Caco-2 (cell line): ENCODE results near the gene CLDN19. TPM values are rescaled to one million over a fixed set of nuclear protein-coding genes. Genes with fewer than 3 reads are reported as not detected.

ENCODE experiments used
- BruUV-seq: library from RNA; stranded (reverse); fragments of 400-500 nt; replicated peaks from 2 replicates; lab custom pipeline; 2021; lab: Mats Ljungman, UMichigan
- CTCF ChIA-PET: fragments of 300-600 bp; sonication (Branson Sonifier 250); formaldehyde crosslinking; loops from one replicate; lab custom pipeline; 2022; ENCODE audit warnings: antibody characterized with exemption; lab: Charles Lee
- POLR2A ChIA-PET: fragments of 300-600 bp; sonication (Branson Sonifier 250); formaldehyde crosslinking; loops from one replicate; lab custom pipeline; 2022; ENCODE audit warnings: antibody characterized with exemption; lab: Charles Lee
- DNase-seq, 2 experiments: peaks; one replicate each; pipeline versions ENCODE4 v3.0.0 to v3.0.0-alpha.2; 2020 to 2022
- H3K27me3 ChIP-seq: replicated peaks from 2 replicates; pipeline ENCODE4 v1.6.0; 2011; ENCODE audit warnings: low read length; ENCODE audit not compliant: control insufficient read depth, insufficient read depth
- H3K36me3 ChIP-seq: 2 replicates; pipeline ENCODE4 v1.5.1; 2011; ENCODE audit warnings: low read length; ENCODE audit not compliant: control insufficient read depth, insufficient read depth
- H3K4me1 ChIP-seq: fragments of 250-450 bp; sonication (Bioruptor Pico); 2 replicates; pipeline ENCODE4 v1.5.1; 2020; ENCODE audit warnings: mild to moderate bottlenecking
- H3K4me3 ChIP-seq: 2 replicates; pipeline ENCODE4 v1.5.1; 2011; ENCODE audit warnings: low read depth, mild to moderate bottlenecking, control low read depth, low read length
- H3K9me3 ChIP-seq: fragments of 250-450 bp; sonication (Bioruptor Pico); 2 replicates; pipeline ENCODE4 v1.5.1; 2020; ENCODE audit warnings: mild to moderate bottlenecking, moderate library complexity
- H3K27ac Mint-ChIP-seq: one replicate; pipeline ENCODE4 v1.8.0; 2022; ENCODE audit warnings: mixed read lengths; ENCODE audit not compliant: unreplicated experiment
- H3K27me3 Mint-ChIP-seq: one replicate; pipeline ENCODE4 v1.8.0; 2022; ENCODE audit warnings: mixed read lengths; ENCODE audit not compliant: insufficient read depth, unreplicated experiment
- H3K36me3 Mint-ChIP-seq: one replicate; pipeline ENCODE4 v1.8.0; 2022; ENCODE audit warnings: mild to moderate bottlenecking, mixed read lengths; ENCODE audit not compliant: insufficient read depth, unreplicated experiment
- H3K4me1 Mint-ChIP-seq: one replicate; pipeline ENCODE4 v1.8.0; 2022; ENCODE audit warnings: low read depth, mixed read lengths; ENCODE audit not compliant: unreplicated experiment
- H3K4me3 Mint-ChIP-seq: one replicate; pipeline ENCODE4 v1.8.0; 2022; ENCODE audit warnings: mild to moderate bottlenecking, moderate library complexity, mixed read lengths; ENCODE audit not compliant: unreplicated experiment
- H3K9me3 Mint-ChIP-seq: one replicate; pipeline ENCODE4 v1.8.0; 2022; ENCODE audit warnings: mixed read lengths; ENCODE audit not compliant: unreplicated experiment
- CTCF ChIP-seq, 2 experiments: fragments of 200-600 bp in 1 of 2; IDR thresholded peaks; 1 replicate in 1 of 2; 2 replicates in 1 of 2; pipeline versions ENCODE4 v1.5.1 to v1.8.0; 2011 to 2022; ENCODE audit warnings: antibody characterized with exemption in 1 of 2, control low read depth in 1 of 2, inconsistent platforms in 1 of 2, low read depth in 1 of 2, low read length in 1 of 2, mild to moderate bottlenecking in 1 of 2, moderate library complexity in 1 of 2; ENCODE audit not compliant: insufficient read depth in 1 of 2, severe bottlenecking in 1 of 2, unreplicated experiment in 1 of 2
- intact Hi-C: fragments of 100-400 bp; cut with micrococcal nuclease; formaldehyde crosslinking; loops from one replicate; pipeline ENCODE4 v1.10.0; 2022; ENCODE audit not compliant: unreplicated experiment
- total RNA-seq: library from RNA; stranded (reverse); gene quantifications from 2 replicates; pipeline ENCODE4 v1.2.3, GENCODE V29; 2022

CLDN19 gene
- total RNA-seq, 1 experiment from 2014 or later, result 4.0 TPM

- Mint-ChIP-seq H3K4me1 (no peaks in the 10 kb centered on the region), H3K27me3 (no peaks in the 10 kb centered on the region), H3K36me3 (peaks cover 13% of the 10 kb centered on the region), H3K27ac (peak within 1 kb of the TSS; percentile 80), H3K9me3 (no peaks in the 10 kb centered on the region), H3K4me3 (no peak within 1 kb of the TSS)
- ChIA-PET POLR2A (interaction anchor here (0.5 to 1.5 kb wide), 10 partner anchors 10 to 433 kb away, joined by 3 to 14 read pairs (median 6); partner anchors contain the start of genes CCDC30, PPIH, YBX1 and ZNF691), CTCF (interaction anchor here (0.6 to 2.1 kb wide), 7 partner anchors 10 to 307 kb away, joined by 3 to 19 read pairs (median 5); partner anchors contain the start of gene ZNF691)
- no TSS peak for BruUV-seq
- TF ChIP-seq CTCF (IDR thresholded peaks at IDR 0.05; ENCODE audit: insufficient read depth in 1 of 2, low read depth in 1 of 2, low read length in 1 of 2, severe bottlenecking in 1 of 2, unreplicated experiment in 1 of 2), result no peak
- H3K9me3 ChIP-seq, result no peaks in the 10 kb centered on the region
- H3K36me3 ChIP-seq, result no peaks in the 10 kb centered on the region
- H3K4me1 ChIP-seq, result peaks cover 13% of the 10 kb centered on the region
- no peaks in the 10 kb centered on the region for H3K27me3 ChIP-seq
- H3K4me3 ChIP-seq, result peak within 1 kb of the TSS; percentile 90
- DNase-seq, result peak; percentile 98 to 99
- intact Hi-C loops, result no loop called here
Measured at GRCh38 chr1:42766741-42767509, 26.9 kb upstream of the CLDN19 start, which contains the start of the genes C1orf50 and P3H1. C1orf50 (plus strand) TSS chr1:42767249; CDS start chr1:42767312, 63 bp downstream. P3H1 (minus strand) TSS chr1:42767028; CDS start chr1:42766971, 57 bp downstream.

DNA sequence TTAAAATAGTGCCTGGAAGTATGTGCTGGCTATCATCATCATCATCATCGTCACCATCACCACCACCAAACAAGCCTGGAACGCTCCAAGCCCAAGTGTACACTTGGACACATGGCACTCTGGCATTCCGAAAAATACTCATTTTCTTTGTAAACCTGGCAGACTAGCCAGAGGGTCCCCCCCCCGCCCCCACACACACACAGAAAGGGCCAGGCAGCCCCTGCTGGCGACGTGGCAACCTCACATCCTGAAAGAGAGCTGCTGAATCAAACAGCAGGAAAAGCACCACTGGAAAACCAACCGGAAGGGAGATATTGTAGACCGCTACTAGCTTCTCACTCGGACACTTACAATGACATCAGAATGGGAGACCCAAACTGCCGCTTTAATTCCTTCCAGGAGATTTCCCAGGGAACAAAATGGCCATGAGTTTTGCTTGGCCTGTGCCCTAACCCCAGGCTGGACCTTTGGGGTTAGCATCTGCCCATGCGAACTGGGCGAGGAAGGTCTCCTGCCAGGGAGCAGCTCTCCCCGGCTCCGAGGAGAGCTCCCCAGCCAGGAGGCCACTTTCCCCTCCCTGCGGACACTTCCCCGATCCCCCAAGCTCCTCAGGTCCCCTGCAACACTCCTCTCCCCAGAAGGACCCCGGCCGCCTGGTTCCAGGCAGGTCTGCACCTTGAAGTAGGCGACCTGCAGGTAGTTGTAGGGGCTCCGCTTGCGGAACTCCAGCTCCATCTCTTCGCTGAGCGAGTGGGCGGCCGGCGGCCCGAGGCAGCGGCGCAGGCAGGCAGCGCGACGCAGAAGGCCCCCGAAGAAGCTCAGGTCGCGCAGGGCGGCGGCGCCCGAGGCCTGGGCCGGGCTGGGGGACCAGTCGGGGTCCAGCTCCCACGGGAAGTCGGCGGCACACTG is 26.1 kb upstream of the CLDN19 start:
- Histone ChIP-seq H3K9me3 (no peaks in the 10 kb centered on the region), H3K27me3 (no peaks in the 10 kb centered on the region), H3K4me1 (peaks cover 13% of the 10 kb centered on the region), H3K36me3 (no peaks in the 10 kb centered on the region), H3K4me3 (peak overlapping the region; percentile 76)
- Mint-ChIP-seq H3K4me1 (no peaks in the 10 kb centered on the region), H3K9me3 (no peaks in the 10 kb centered on the region), H3K36me3 (peaks cover 13% of the 10 kb centered on the region), H3K27me3 (no peaks in the 10 kb centered on the region), H3K4me3 (no peak overlapping the region), H3K27ac (no peak overlapping the region)
- TF ChIP-seq CTCF (IDR thresholded peaks at IDR 0.05; ENCODE audit: insufficient read depth in 1 of 2, low read depth in 1 of 2, low read length in 1 of 2, severe bottlenecking in 1 of 2, unreplicated experiment in 1 of 2), result peak; percentile 26 to 56
- BruUV-seq, result TSS peak; percentile 45
- intact Hi-C loops, result no loop called here
- peak in 1 of 2 experiments; percentile 40 for DNase-seq
- CTCF ChIA-PET, result interaction anchor here (0.5 to 2.1 kb wide), 12 partner anchors 9 to 307 kb away, joined by 3 to 19 read pairs (median 4); partner anchors contain the start of gene ZNF691
- POLR2A ChIA-PET, result interaction anchor here (0.6 to 1.5 kb wide), 9 partner anchors 9 to 432 kb away, joined by 3 to 14 read pairs (median 6); partner anchors contain the start of genes CCDC30, PPIH, YBX1 and ZNF691
